Smooth muscle cell (in vitro differentiated cells): Measurements from ENCODE around the gene PRSS33. TPM values are rescaled to one million over a fixed set of nuclear protein-coding genes. Genes with fewer than 3 reads are reported as not detected.

ENCODE experiments used
- DNase-seq: peaks from one replicate; lab custom pipeline; 2025; ENCODE audit not compliant: unreplicated experiment; lab: John Stamatoyannopoulos, UW
- H2AFZ ChIP-seq: fragments of 200-600 bp; sonication (generic); 2 replicates; pipeline ENCODE4 v1.6.0; 2016; ENCODE audit warnings: antibody characterized with exemption, low read depth, mild to moderate bottlenecking
- H3F3A ChIP-seq: fragments of 200-600 bp; sonication (generic); 2 replicates; pipeline ENCODE4 v1.6.0; 2017; ENCODE audit warnings: antibody characterized with exemption, low read depth
- H3K27ac ChIP-seq: fragments of 200-600 bp; sonication (generic); 2 replicates; pipeline ENCODE4 v1.5.1; 2016; ENCODE audit warnings: low read depth, mild to moderate bottlenecking
- H3K27me3 ChIP-seq: fragments of 200-600 bp; sonication (generic); 2 replicates; pipeline ENCODE4 v1.6.1; 2016; ENCODE audit warnings: low read depth, mild to moderate bottlenecking
- H3K36me3 ChIP-seq: fragments of 200-600 bp; sonication (generic); 2 replicates; pipeline ENCODE4 v1.5.1; 2016; ENCODE audit warnings: low read depth
- H3K4me1 ChIP-seq: fragments of 200-600 bp; sonication (generic); 2 replicates; pipeline ENCODE4 v1.5.1; 2016; ENCODE audit warnings: low read depth
- H3K4me2 ChIP-seq: fragments of 200-600 bp; sonication (generic); 2 replicates; pipeline ENCODE4 v1.6.0; 2016; ENCODE audit warnings: mild to moderate bottlenecking
- H3K4me3 ChIP-seq: fragments of 200-600 bp; sonication (generic); 2 replicates; pipeline ENCODE4 v1.5.1; 2016; ENCODE audit warnings: mild to moderate bottlenecking
- H3K79me2 ChIP-seq: fragments of 200-600 bp; sonication (generic); 2 replicates; pipeline ENCODE4 v1.6.0; 2016; ENCODE audit warnings: low read depth, mild to moderate bottlenecking
- H3K9ac ChIP-seq: fragments of 200-600 bp; sonication (generic); 2 replicates; pipeline ENCODE4 v1.6.0; 2016; ENCODE audit warnings: low read depth
- H3K9me3 ChIP-seq: fragments of 200-600 bp; sonication (generic); replicated peaks from 2 replicates; pipeline ENCODE4 v1.5.1; 2016; ENCODE audit warnings: low read depth
- H4K20me1 ChIP-seq: fragments of 200-600 bp; sonication (generic); 2 replicates; pipeline ENCODE4 v1.6.0; 2016; ENCODE audit warnings: low read depth
- CTCF ChIP-seq: fragments of 200-600 bp; sonication (generic); IDR thresholded peaks from 2 replicates; pipeline ENCODE4 v1.5.1; 2017; ENCODE audit warnings: borderline replicate concordance, mild to moderate bottlenecking, antibody characterized with exemption; ENCODE audit not compliant: insufficient read depth, poor library complexity, severe bottlenecking
- WGBS: methylation state at CpG from one replicate; pipeline ENCODE4 v1.1.7; 2016; ENCODE audit warnings: low lambda C conversion rate; 5-methylcytosine and 5-hydroxymethylcytosine counted together
- polyA plus RNA-seq: library from polyadenylated mRNA; unstranded; fragments of >200 nt; fragmentation: Nextera tagmentation; extraction: Ambion mirVana; gene quantifications from 2 replicates; pipeline ENCODE4 v1.2.1, GENCODE V29; 2016
- total RNA-seq: library from RNA; depleted of rRNA; stranded (reverse); fragments of >200 nt; gene quantifications from 2 replicates; pipeline ENCODE4 v1.2.3, GENCODE V29; 2014

The PRSS33 gene
- total and polyA plus RNA-seq, 2 experiments from 2014 or later, result not detected

GRCh38 chr16:2829501-2830354 is 42.4 kb upstream of the PRSS33 start, which contains the start of gene ZG16B:
Gene ZG16B (plus strand): TSS chr16:2830303. CDS start chr16:2830442, 139 bp downstream.
- Histone ChIP-seq H3K36me3 (no peaks in the 10 kb centered on the region), H4K20me1 (no peaks in the 10 kb centered on the region), H3K4me2 (no peak within 1 kb of the TSS), H3K79me2 (no peaks in the 10 kb centered on the region), H3K9me3 (no peaks in the 10 kb centered on the region), H3K4me3 (no peak within 1 kb of the TSS), H3K27ac (no peak within 1 kb of the TSS), H2AFZ (no peak within 1 kb of the TSS), H3F3A (no peaks in the 10 kb centered on the region), H3K9ac (no peak within 1 kb of the TSS), H3K27me3 (no peaks in the 10 kb centered on the region), H3K4me1 (no peaks in the 10 kb centered on the region)
- DNase-seq, result no peak
- TF ChIP-seq CTCF, result no peak
- WGBS, result 87% methylated on average over 32 of the region's 32 CpGs

DNA sequence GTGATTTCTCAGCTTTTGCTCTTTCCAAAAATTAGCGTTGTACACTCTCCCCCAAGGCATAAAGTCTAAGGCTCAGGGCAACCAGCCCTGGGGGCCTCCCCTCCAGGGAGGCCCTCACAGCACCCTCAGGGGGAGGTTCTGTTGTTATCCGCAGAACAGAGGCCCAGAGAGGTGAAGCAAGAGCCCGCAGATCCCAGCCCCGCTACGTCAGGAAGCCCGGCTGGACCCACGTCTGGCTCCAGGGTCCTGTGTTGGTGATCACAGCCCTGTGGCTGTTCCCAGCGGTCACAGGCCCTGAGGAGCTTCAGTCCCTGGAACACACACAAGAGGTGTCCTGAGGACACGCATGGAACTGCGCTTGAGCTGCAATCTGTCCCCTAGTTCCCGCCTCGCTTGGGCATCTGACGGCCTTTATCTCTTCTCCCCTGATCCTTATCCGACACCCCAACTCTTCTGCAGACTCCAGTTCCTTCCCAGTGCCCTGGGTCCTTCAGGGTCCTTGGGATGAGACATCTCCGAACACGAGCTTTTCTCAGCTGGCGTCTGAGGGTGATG is 41.6 kb upstream of the PRSS33 start:
- Histone ChIP-seq H3K9me3 (no peaks in the 10 kb centered on the region), H3K36me3 (no peaks in the 10 kb centered on the region), H3K9ac (no peak overlapping the region), H3K4me2 (no peak overlapping the region), H3K4me3 (no peak overlapping the region), H3K79me2 (no peaks in the 10 kb centered on the region), H3F3A (no peaks in the 10 kb centered on the region), H3K27ac (no peak overlapping the region), H3K4me1 (no peaks in the 10 kb centered on the region), H2AFZ (no peak overlapping the region), H4K20me1 (no peaks in the 10 kb centered on the region), H3K27me3 (no peaks in the 10 kb centered on the region)
- no peak for DNase-seq
- no peak for TF ChIP-seq CTCF
- WGBS, result 95% methylated on average over 17 of the region's 17 CpGs

- Histone ChIP-seq H4K20me1 (no peaks in the 10 kb centered on the region), H3K9ac (no peak overlapping the region), H3K9me3 (no peaks in the 10 kb centered on the region), H2AFZ (no peak overlapping the region), H3K27me3 (no peaks in the 10 kb centered on the region), H3F3A (no peaks in the 10 kb centered on the region), H3K27ac (no peak overlapping the region), H3K4me1 (no peaks in the 10 kb centered on the region), H3K79me2 (no peaks in the 10 kb centered on the region), H3K4me2 (no peak overlapping the region), H3K36me3 (no peaks in the 10 kb centered on the region), H3K4me3 (no peak overlapping the region)
- 94% methylated on average over 8 of the region's 8 CpGs for WGBS
- TF ChIP-seq CTCF, result no peak
- no peak for DNase-seq
Observed at GRCh38 chr16:2828521-2828840, 41.1 kb upstream of the PRSS33 start.
